ENCODE measurements around the gene TRPM1.

- TF ChIP-seq CTCF (IDR thresholded peaks at IDR 0.05) (no peak), POLR2A (IDR thresholded peaks at IDR 0.05; ENCODE audit: low read length) (no peak), MAZ (IDR thresholded peaks at IDR 0.05; ENCODE audit: borderline replicate concordance, low read depth, low read length) (no peak), RFX5 (IDR thresholded peaks at IDR 0.05) (no peak), NR3C1 (IDR thresholded peaks at IDR 0.05) (no peak), CHD2 (IDR thresholded peaks at IDR 0.05; ENCODE audit: low read length, partially characterized antibody) (no peak), CBX2 (IDR thresholded peaks at IDR 0.05; ENCODE audit: borderline replicate concordance, low read depth) (no peak), MAFK (IDR thresholded peaks at IDR 0.05; ENCODE audit: partially characterized antibody) (no peak), EP300 (IDR thresholded peaks at IDR 0.05) (no peak), ESRRA (IDR thresholded peaks at IDR 0.05; ENCODE audit: borderline replicate concordance, low read length) (no peak), RAD21 (conservative IDR thresholded peaks at IDR 0.05 in 1 of 2, IDR thresholded peaks at IDR 0.05 in 1 of 2) (no peak), KDM1A (IDR thresholded peaks at IDR 0.05; ENCODE audit: low read depth) (no peak), REST (IDR thresholded peaks at IDR 0.05) (no peak)
Measured at GRCh38 chr15:31085359-31085758, 16.2 kb downstream of the TRPM1 start.
